ENCODE data around the gene SPATA2. TPM values are rescaled to one million over a fixed set of nuclear protein-coding genes. Genes with fewer than 3 reads are reported as not detected.

The SPATA2 gene
- total and polyA plus RNA-seq, 2 experiments from 2014 or later = 5.3 to 9.3 TPM

DNA sequence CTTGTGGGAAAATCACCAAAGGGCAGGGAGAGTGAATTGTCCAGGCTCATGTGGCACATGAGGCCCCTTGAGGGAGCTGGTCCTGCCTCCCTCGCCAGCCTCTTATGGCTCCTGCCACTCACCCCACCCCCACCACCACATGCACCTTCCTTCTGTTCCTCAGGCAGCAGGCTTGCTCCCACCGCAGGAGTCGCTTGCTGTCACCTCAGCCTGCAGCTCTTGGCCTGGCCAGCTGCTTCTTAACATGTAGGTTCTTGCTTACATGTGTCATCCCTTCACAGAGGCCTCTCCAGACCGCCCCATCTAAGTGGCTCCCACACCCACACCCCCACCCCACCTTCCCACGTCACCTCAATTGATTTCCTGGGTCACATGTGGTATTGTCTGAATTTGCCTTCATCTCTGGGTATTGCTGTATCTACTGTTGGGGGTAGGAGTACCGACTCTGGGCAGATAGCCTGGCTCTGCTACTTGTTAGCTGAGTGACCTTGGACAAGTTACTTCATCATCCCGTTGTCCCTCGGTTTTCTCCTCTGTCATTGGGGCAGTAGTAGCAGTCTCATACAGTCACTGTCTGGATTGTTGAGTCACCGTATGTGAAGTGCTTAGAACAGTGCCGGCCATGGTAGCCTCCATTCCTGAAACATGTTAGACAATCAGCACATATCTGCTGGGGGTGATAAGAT lies 61.0 kb downstream of the SPATA2 start:
- Mint-ChIP-seq H3K27me3 (ENCODE audit: insufficient read depth, low read depth, poor library complexity) (no peaks in the 10 kb centered on the region), H3K36me3 (ENCODE audit: low read depth) (peaks cover 7% of the 10 kb centered on the region), H3K4me3 (no peak overlapping the region), H3K9me3 (no peaks in the 10 kb centered on the region), H3K27ac (no peak overlapping the region), H3K4me1 (peaks cover 41% of the 10 kb centered on the region)
- no peaks in the 10 kb centered on the region for H3K9me2 ChIP-seq (ENCODE audit: insufficient read depth)
- H3K27me3 ChIP-seq (ENCODE audit: insufficient read depth) = no peaks in the 10 kb centered on the region
- no peaks in the 10 kb centered on the region for H4K20me1 ChIP-seq (replicated peaks; ENCODE audit: insufficient read depth)
- H2AFZ ChIP-seq = no peak overlapping the region
- ATAC-seq (peak; percentile 22), DNase-seq (ENCODE audit: low spot score) (no peak)
- no peaks in the 10 kb centered on the region for H3F3A ChIP-seq (replicated peaks; ENCODE audit: low read depth)
- H3K36me3 ChIP-seq (ENCODE audit: insufficient read depth) = no peaks in the 10 kb centered on the region
- H3K79me2 ChIP-seq (replicated peaks; ENCODE audit: insufficient read depth) = no peaks in the 10 kb centered on the region
- H3K4me3 ChIP-seq = no peak overlapping the region
- H3K27ac ChIP-seq (ENCODE audit: low read depth) = no peak overlapping the region
- TF ChIP-seq, protein P1, sequence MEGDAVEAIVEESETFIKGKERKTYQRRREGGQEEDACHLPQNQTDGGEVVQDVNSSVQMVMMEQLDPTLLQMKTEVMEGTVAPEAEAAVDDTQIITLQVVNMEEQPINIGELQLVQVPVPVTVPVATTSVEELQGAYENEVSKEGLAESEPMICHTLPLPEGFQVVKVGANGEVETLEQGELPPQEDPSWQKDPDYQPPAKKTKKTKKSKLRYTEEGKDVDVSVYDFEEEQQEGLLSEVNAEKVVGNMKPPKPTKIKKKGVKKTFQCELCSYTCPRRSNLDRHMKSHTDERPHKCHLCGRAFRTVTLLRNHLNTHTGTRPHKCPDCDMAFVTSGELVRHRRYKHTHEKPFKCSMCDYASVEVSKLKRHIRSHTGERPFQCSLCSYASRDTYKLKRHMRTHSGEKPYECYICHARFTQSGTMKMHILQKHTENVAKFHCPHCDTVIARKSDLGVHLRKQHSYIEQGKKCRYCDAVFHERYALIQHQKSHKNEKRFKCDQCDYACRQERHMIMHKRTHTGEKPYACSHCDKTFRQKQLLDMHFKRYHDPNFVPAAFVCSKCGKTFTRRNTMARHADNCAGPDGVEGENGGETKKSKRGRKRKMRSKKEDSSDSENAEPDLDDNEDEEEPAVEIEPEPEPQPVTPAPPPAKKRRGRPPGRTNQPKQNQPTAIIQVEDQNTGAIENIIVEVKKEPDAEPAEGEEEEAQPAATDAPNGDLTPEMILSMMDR (conservative IDR thresholded peaks at IDR 0.05; ENCODE audit: low read depth in 2 of 2) = no peak
- no peak for TF ChIP-seq ZNF114 (CRISPR knock-in tag; IDR thresholded peaks at IDR 0.05)
- TF ChIP-seq EZH2phosphoT487 (IDR thresholded peaks at IDR 0.05; ENCODE audit: unreplicated experiment) = no peak
- no peak for TF ChIP-seq JUNB (IDR thresholded peaks at IDR 0.05; ENCODE audit: unreplicated experiment)
- TF ChIP-seq, protein P2, sequence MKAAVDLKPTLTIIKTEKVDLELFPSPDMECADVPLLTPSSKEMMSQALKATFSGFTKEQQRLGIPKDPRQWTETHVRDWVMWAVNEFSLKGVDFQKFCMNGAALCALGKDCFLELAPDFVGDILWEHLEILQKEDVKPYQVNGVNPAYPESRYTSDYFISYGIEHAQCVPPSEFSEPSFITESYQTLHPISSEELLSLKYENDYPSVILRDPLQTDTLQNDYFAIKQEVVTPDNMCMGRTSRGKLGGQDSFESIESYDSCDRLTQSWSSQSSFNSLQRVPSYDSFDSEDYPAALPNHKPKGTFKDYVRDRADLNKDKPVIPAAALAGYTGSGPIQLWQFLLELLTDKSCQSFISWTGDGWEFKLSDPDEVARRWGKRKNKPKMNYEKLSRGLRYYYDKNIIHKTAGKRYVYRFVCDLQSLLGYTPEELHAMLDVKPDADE (IDR thresholded peaks at IDR 0.05) = no peak
- TF ChIP-seq, protein P3, sequence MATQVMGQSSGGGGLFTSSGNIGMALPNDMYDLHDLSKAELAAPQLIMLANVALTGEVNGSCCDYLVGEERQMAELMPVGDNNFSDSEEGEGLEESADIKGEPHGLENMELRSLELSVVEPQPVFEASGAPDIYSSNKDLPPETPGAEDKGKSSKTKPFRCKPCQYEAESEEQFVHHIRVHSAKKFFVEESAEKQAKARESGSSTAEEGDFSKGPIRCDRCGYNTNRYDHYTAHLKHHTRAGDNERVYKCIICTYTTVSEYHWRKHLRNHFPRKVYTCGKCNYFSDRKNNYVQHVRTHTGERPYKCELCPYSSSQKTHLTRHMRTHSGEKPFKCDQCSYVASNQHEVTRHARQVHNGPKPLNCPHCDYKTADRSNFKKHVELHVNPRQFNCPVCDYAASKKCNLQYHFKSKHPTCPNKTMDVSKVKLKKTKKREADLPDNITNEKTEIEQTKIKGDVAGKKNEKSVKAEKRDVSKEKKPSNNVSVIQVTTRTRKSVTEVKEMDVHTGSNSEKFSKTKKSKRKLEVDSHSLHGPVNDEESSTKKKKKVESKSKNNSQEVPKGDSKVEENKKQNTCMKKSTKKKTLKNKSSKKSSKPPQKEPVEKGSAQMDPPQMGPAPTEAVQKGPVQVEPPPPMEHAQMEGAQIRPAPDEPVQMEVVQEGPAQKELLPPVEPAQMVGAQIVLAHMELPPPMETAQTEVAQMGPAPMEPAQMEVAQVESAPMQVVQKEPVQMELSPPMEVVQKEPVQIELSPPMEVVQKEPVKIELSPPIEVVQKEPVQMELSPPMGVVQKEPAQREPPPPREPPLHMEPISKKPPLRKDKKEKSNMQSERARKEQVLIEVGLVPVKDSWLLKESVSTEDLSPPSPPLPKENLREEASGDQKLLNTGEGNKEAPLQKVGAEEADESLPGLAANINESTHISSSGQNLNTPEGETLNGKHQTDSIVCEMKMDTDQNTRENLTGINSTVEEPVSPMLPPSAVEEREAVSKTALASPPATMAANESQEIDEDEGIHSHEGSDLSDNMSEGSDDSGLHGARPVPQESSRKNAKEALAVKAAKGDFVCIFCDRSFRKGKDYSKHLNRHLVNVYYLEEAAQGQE (IDR thresholded peaks at IDR 0.05; ENCODE audit: unreplicated experiment) = no peak
- TF ChIP-seq CREB1 (CRISPR knock-in tag; IDR thresholded peaks at IDR 0.05; ENCODE audit: low read depth) = no peak
- TF ChIP-seq, protein P4, sequence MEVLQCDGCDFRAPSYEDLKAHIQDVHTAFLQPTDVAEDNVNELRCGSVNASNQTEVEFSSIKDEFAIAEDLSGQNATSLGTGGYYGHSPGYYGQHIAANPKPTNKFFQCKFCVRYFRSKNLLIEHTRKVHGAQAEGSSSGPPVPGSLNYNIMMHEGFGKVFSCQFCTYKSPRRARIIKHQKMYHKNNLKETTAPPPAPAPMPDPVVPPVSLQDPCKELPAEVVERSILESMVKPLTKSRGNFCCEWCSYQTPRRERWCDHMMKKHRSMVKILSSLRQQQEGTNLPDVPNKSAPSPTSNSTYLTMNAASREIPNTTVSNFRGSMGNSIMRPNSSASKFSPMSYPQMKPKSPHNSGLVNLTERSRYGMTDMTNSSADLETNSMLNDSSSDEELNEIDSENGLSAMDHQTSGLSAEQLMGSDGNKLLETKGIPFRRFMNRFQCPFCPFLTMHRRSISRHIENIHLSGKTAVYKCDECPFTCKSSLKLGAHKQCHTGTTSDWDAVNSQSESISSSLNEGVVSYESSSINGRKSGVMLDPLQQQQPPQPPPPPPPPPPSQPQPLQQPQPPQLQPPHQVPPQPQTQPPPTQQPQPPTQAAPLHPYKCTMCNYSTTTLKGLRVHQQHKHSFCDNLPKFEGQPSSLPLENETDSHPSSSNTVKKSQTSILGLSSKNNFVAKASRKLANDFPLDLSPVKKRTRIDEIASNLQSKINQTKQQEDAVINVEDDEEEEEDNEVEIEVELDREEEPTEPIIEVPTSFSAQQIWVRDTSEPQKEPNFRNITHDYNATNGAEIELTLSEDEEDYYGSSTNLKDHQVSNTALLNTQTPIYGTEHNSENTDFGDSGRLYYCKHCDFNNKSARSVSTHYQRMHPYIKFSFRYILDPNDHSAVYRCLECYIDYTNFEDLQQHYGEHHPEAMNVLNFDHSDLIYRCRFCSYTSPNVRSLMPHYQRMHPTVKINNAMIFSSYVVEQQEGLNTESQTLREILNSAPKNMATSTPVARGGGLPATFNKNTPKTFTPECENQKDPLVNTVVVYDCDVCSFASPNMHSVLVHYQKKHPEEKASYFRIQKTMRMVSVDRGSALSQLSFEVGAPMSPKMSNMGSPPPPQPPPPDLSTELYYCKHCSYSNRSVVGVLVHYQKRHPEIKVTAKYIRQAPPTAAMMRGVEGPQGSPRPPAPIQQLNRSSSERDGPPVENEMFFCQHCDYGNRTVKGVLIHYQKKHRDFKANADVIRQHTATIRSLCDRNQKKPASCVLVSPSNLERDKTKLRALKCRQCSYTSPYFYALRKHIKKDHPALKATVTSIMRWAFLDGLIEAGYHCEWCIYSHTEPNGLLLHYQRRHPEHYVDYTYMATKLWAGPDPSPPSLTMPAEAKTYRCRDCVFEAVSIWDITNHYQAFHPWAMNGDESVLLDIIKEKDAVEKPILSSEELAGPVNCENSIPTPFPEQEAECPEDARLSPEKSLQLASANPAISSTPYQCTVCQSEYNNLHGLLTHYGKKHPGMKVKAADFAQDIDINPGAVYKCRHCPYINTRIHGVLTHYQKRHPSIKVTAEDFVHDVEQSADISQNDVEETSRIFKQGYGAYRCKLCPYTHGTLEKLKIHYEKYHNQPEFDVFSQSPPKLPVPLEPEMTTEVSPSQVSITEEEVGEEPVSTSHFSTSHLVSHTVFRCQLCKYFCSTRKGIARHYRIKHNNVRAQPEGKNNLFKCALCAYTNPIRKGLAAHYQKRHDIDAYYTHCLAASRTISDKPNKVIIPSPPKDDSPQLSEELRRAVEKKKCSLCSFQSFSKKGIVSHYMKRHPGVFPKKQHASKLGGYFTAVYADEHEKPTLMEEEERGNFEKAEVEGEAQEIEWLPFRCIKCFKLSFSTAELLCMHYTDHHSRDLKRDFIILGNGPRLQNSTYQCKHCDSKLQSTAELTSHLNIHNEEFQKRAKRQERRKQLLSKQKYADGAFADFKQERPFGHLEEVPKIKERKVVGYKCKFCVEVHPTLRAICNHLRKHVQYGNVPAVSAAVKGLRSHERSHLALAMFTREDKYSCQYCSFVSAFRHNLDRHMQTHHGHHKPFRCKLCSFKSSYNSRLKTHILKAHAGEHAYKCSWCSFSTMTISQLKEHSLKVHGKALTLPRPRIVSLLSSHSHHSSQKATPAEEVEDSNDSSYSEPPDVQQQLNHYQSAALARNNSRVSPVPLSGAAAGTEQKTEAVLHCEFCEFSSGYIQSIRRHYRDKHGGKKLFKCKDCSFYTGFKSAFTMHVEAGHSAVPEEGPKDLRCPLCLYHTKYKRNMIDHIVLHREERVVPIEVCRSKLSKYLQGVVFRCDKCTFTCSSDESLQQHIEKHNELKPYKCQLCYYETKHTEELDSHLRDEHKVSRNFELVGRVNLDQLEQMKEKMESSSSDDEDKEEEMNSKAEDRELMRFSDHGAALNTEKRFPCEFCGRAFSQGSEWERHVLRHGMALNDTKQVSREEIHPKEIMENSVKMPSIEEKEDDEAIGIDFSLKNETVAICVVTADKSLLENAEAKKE (CRISPR knock-in tag; IDR thresholded peaks at IDR 0.05) = no peak
- peaks cover 17% of the 10 kb centered on the region for H3K4me1 ChIP-seq (ENCODE audit: insufficient read depth)
- H3K4me2 ChIP-seq = no peak overlapping the region
